Left ventricle myocardium inferior (tissue), 1 donor: Measurements from ENCODE around the gene KCTD6. TPM values are rescaled to one million over a fixed set of nuclear protein-coding genes. Genes with fewer than 3 reads are reported as not detected.

Source experiments
- DNase-seq: peaks from one replicate; pipeline ENCODE4 v3.0.0-alpha.2; 2020
- H3K27ac ChIP-seq: fragments of 200-600 bp; replicated peaks from 2 replicates; pipeline ENCODE4 v1.8.0; 2021
- H3K27me3 ChIP-seq: fragments of 200-600 bp; 2 replicates; pipeline ENCODE4 v1.8.0; 2021; ENCODE audit warnings: low read depth
- H3K36me3 ChIP-seq: fragments of 200-600 bp; 2 replicates; pipeline ENCODE4 v1.8.0; 2021
- H3K4me1 ChIP-seq: fragments of 200-600 bp; 2 replicates; pipeline ENCODE4 v1.8.0; 2021
- H3K4me3 ChIP-seq: fragments of 200-600 bp; 2 replicates; pipeline ENCODE4 v1.8.0; 2021; ENCODE audit warnings: mild to moderate bottlenecking, moderate library complexity
- H3K9me3 ChIP-seq: fragments of 200-600 bp; replicated peaks from 2 replicates; pipeline ENCODE4 v1.8.0; 2021
- intact Hi-C: fragments of 100-400 bp; cut with micrococcal nuclease; formaldehyde crosslinking; loops from one replicate; pipeline ENCODE4 v1.11.0; 2022
- long read RNA-seq: library from polyadenylated mRNA; unstranded; transcript quantifications from one replicate; pipeline ENCODE4 v2.0.0, GENCODE V29; 2021
- total RNA-seq: library from RNA; stranded (reverse); fragmentation: NEBNext Ultra II Directional; extraction: Animal tissue kit (Norgen Biotek cat#: 25700); gene quantifications from one replicate; pipeline ENCODE4 v1.2.1, GENCODE V29; 2021
- TF ChIP-seq, protein P1 (sequence below): fragments of 200-600 bp; IDR thresholded peaks from 2 replicates; pipeline ENCODE4 v1.8.0; 2021; ENCODE audit warnings: antibody characterized with exemption, mild to moderate bottlenecking, borderline replicate concordance
- donor health status: DM: no; HTN: yes; CAD: no; lungs with severe emphysema.

KCTD6 gene
- total RNA-seq: 6.2 TPM
- long read RNA-seq, transcript KCTD6-202 (3 exons, 1,533 nt): major isoform, 18 of 21 reads
- long read RNA-seq, partial matches to known transcripts: 3 of 21 reads
- long read RNA-seq, other reads (novel, unspliced or antisense): 0 of 21 reads

DNA sequence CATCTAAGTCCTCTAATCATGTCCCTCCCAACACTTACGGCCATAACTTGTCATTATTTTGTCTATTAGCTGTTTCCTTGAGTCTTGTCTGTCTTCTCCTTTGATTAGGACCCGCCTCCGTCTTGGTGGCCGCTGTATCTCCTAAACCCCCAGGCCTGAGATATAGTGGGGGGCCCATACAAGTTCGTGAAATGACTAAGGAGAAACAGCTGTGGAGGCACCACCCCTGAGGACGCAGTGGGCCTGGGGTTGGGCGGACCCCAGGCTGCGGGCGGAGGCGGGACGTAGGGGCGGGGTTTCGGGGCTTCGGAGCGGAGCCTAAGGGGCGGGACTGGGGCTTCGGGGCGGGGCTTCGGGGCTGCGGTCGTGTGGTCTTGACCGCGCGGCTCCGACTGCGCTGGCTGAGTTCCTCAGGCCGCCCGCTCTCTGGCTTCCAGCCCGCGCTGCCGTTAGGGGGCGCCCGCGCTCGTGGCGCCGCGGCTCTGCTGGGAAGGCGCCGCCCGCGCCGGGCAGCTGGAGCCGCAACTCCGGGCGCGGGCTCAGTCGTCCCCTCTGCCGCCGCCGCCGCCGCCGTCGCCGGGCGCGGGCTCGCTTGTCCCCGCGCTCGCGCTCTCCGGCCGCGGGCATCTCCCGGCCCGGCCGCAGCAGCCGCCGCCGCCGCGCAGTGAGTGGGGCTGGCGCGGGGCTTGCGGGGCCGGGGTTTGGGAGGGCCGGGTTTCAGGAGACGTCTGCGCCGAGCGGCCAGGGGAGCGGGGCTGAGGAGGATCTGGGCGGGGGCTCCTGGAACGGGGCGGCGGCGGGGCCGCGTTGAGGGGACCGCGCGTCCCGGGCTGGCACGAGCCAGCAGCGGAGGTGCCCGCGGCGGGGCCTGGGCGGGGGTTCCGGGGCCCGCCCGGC is at the start of gene KCTD6:
Gene KCTD6 (plus strand): TSS at position 591 of the 897 bp plus-strand sequence. CDS start 6,660 bp downstream, outside the sequence.
- TF ChIP-seq, protein P1, sequence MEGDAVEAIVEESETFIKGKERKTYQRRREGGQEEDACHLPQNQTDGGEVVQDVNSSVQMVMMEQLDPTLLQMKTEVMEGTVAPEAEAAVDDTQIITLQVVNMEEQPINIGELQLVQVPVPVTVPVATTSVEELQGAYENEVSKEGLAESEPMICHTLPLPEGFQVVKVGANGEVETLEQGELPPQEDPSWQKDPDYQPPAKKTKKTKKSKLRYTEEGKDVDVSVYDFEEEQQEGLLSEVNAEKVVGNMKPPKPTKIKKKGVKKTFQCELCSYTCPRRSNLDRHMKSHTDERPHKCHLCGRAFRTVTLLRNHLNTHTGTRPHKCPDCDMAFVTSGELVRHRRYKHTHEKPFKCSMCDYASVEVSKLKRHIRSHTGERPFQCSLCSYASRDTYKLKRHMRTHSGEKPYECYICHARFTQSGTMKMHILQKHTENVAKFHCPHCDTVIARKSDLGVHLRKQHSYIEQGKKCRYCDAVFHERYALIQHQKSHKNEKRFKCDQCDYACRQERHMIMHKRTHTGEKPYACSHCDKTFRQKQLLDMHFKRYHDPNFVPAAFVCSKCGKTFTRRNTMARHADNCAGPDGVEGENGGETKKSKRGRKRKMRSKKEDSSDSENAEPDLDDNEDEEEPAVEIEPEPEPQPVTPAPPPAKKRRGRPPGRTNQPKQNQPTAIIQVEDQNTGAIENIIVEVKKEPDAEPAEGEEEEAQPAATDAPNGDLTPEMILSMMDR: peak; percentile 78
- Histone ChIP-seq H3K9me3 (no peaks in the 10 kb centered on the region), H3K4me3 (peak within 1 kb of the TSS; percentile 89), H3K27me3 (no peaks in the 10 kb centered on the region), H3K36me3 (no peaks in the 10 kb centered on the region), H3K4me1 (peaks cover 67% of the 10 kb centered on the region), H3K27ac (peak within 1 kb of the TSS; percentile 87)
- intact Hi-C loops: loop anchor here (10.0 kb wide), 1 partner anchor 157 kb away; the partner anchor contains the start of gene PXK
- DNase-seq: peak; percentile 93

DNA sequence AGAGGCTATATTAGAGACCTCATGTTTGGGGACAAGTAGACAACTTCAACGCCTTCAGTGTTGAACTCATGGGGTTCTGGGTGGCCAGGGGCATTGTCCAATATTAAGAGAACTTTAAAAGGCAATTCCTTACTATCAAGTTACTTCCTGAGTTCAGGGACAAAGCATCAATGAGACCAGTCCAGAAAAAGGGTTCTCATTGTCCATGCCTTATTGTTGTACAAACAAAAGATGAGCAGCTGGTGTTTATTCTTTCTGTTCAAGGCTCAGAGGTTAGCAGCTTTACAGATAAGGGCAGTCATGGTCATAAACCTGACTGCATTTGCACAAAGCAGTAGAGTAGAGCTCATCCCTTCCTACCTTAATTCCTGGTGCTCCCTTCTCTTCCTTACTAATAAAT is 39.7 kb upstream of the KCTD6 start:
- intact Hi-C loops: no loop called here
- TF ChIP-seq, protein P1: no peak
- Histone ChIP-seq H3K27ac (no peak overlapping the region), H3K27me3 (no peaks in the 10 kb centered on the region), H3K9me3 (peaks cover 32% of the 10 kb centered on the region), H3K36me3 (peaks cover 6% of the 10 kb centered on the region), H3K4me1 (no peaks in the 10 kb centered on the region), H3K4me3 (no peak overlapping the region)
- DNase-seq: no peak

DNA sequence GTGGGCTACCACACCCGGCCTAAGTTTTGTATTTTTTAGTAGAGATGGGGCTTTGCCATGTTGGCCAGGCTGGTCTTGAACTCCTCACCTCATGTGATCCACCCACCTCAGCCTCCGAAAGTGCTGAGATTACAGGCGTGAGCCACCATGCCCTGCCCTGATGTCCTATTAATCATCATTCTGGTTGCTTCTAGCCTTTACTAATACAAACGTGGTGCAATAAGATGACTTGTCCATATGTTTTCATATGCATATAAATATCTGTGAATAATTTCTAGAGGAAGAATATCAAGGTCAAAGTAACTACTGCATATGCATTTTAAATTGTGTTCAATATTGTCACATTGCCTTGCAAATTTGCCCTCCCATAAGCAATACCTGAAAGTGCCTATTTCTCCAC is 32.7 kb upstream of the KCTD6 start:
- TF ChIP-seq, protein P1: no peak
- Histone ChIP-seq H3K27ac (no peak overlapping the region), H3K9me3 (peaks cover 24% of the 10 kb centered on the region), H3K4me1 (peaks cover 13% of the 10 kb centered on the region), H3K27me3 (no peaks in the 10 kb centered on the region), H3K36me3 (peaks cover 6% of the 10 kb centered on the region), H3K4me3 (no peak overlapping the region)
- no peak for DNase-seq
- intact Hi-C loops: no loop called here

DNA sequence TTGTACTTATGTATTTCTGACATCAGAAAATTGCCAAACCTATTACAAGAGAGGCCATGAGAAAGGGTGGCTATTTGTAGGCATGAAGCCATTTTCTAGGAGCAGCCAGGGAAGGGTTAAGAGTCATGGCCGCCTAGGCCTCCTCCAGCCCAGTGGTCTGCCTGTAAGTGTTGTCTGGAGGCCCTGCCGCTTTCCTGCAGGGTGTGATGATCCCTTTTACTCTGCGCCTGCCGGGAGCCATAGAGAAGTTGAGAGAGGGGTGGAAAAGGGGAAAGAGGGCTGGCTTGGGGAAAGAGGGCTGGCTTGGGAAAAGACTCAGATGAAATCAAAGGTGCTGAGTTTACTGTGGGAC is 29.1 kb upstream of the KCTD6 start:
- H3K4me3 ChIP-seq: no peak overlapping the region

DNA sequence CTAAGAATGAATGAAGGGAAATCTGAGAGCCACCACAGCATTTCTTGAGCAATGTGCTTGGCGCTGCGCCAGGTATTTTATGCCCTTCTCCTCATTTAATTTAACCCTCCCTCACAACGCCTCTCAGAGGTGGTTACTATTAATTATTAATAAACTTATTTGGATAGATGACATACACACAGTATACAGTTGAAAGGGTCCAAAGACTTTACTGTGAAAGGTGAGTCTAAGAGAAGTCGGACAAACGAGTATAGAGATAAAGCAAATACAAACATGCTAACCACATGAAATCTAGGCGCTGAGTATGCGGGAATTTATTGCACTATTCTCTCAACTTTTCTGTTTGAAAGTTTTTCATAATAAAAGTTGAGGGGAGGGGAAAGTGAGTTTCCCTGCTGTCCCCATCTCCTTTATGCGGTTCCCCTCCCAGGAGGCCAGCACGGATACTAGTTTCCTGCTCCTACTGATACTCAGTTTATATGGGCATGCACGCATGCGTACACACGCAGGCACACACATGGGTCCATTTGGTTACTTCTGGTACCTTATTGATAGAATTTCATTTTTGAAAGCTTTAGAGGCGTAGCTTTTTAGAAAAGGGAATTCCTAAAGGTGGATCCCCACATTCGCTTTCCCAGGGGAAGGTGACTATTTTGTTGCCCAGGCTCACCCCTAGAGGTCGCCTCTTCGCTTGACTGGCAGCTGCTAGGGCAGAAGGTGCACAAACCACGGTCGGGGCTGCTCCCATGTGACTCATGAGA is 28.5 kb upstream of the KCTD6 start:
- no peaks in the 10 kb centered on the region for H3K9me3 ChIP-seq
- H3K27me3 ChIP-seq: no peaks in the 10 kb centered on the region
- H3K4me3 ChIP-seq: peak overlapping the region; percentile 53
- intact Hi-C loops: no loop called here
- DNase-seq: peak; percentile 62
- H3K36me3 ChIP-seq: no peaks in the 10 kb centered on the region
- H3K4me1 ChIP-seq: peaks cover 13% of the 10 kb centered on the region
- TF ChIP-seq, protein P1: peak; percentile 83
- H3K27ac ChIP-seq: no peak overlapping the region

More for the DNA sequence above, 29.1 kb upstream of the KCTD6 start:
- intact Hi-C loops: no loop called here
- no peaks in the 10 kb centered on the region for H3K9me3 ChIP-seq
- TF ChIP-seq, protein P1: no peak
- H3K27me3 ChIP-seq: no peaks in the 10 kb centered on the region
- H3K36me3 ChIP-seq: no peaks in the 10 kb centered on the region
- peaks cover 13% of the 10 kb centered on the region for H3K4me1 ChIP-seq
- DNase-seq: no peak
- no peak overlapping the region for H3K27ac ChIP-seq
